ENCODE measurements around the gene SPATA31C1.

DNA sequence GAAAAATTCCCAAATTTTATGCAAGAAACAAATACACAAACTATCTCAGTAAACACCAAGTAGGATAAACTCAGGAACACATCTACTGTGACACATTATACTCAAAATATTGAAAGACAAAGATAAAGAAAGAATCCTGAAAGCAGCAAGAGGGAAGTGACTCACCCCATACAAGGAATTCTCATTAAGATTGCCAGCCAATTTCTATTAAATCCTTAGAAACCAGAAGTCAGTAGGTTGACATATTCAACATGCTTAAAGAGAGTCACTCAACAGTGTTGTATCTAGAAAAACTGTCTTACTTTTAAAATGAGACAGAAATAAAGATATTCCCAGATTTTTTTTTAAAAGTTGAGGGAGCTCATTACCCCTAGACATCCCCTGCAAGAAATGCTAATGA, 19.6 kb upstream of the SPATA31C1 start:
- TF ChIP-seq, protein P1, sequence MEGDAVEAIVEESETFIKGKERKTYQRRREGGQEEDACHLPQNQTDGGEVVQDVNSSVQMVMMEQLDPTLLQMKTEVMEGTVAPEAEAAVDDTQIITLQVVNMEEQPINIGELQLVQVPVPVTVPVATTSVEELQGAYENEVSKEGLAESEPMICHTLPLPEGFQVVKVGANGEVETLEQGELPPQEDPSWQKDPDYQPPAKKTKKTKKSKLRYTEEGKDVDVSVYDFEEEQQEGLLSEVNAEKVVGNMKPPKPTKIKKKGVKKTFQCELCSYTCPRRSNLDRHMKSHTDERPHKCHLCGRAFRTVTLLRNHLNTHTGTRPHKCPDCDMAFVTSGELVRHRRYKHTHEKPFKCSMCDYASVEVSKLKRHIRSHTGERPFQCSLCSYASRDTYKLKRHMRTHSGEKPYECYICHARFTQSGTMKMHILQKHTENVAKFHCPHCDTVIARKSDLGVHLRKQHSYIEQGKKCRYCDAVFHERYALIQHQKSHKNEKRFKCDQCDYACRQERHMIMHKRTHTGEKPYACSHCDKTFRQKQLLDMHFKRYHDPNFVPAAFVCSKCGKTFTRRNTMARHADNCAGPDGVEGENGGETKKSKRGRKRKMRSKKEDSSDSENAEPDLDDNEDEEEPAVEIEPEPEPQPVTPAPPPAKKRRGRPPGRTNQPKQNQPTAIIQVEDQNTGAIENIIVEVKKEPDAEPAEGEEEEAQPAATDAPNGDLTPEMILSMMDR (IDR thresholded peaks at IDR 0.05) = no peak
- no peak for TF ChIP-seq POLR2A (IDR thresholded peaks at IDR 0.05)
